Vagina (tissue), 2 donors: ENCODE results near the gene CCDC185.

Source experiments
- POLR2A ChIP-seq, 2 donors: fragments of 450-650 bp; IDR thresholded peaks; one replicate each; pipeline ENCODE4 v1.6.1; 2017; ENCODE audit warnings: antibody characterized with exemption in 2 of 2, mild to moderate bottlenecking in 2 of 2, moderate library complexity in 2 of 2
- TF ChIP-seq, protein P1 (sequence below), 3 experiments: fragments of 450-650 bp in 2 of 3; fragments of 200-600 bp in 1 of 3; sonication (generic) in 1 of 3; IDR thresholded peaks; one replicate each; pipeline ENCODE4 v1.5.1; 2017 to 2019; ENCODE audit warnings: antibody characterized with exemption in 3 of 3, mild to moderate bottlenecking in 2 of 3, moderate library complexity in 2 of 3

DNA sequence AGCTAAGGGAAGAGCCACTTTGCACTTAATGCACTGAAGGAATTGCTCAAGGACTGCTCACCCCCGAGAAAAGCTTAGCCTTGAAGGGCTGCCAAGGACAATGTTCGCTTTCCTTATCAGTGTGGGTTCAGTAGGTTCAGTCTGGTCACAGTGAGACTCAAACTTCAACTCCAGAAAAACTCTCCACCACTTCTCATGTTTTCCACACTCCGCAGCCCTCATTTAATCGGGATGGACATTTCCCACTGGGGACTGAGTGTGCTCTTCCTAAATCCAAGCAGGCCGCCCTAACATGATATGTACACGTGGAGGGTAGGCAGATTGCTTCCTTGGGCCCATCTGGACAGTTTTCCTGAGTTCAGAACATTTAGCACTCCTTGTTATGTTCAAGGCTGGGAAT, 48.7 kb upstream of the CCDC185 start:
- TF ChIP-seq, protein P1, sequence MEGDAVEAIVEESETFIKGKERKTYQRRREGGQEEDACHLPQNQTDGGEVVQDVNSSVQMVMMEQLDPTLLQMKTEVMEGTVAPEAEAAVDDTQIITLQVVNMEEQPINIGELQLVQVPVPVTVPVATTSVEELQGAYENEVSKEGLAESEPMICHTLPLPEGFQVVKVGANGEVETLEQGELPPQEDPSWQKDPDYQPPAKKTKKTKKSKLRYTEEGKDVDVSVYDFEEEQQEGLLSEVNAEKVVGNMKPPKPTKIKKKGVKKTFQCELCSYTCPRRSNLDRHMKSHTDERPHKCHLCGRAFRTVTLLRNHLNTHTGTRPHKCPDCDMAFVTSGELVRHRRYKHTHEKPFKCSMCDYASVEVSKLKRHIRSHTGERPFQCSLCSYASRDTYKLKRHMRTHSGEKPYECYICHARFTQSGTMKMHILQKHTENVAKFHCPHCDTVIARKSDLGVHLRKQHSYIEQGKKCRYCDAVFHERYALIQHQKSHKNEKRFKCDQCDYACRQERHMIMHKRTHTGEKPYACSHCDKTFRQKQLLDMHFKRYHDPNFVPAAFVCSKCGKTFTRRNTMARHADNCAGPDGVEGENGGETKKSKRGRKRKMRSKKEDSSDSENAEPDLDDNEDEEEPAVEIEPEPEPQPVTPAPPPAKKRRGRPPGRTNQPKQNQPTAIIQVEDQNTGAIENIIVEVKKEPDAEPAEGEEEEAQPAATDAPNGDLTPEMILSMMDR (IDR thresholded peaks at IDR 0.05), result no peak
- no peak for TF ChIP-seq POLR2A (IDR thresholded peaks at IDR 0.05)
